Glomerular visceral epithelial cell (primary cell): ENCODE results near the gene PPP3CA.

ENCODE experiments used
- DNase-seq: peaks from one replicate; pipeline ENCODE4 v3.0.0-alpha.2; 2016; ENCODE audit errors: extremely low spot score

The PPP3CA gene

DNA sequence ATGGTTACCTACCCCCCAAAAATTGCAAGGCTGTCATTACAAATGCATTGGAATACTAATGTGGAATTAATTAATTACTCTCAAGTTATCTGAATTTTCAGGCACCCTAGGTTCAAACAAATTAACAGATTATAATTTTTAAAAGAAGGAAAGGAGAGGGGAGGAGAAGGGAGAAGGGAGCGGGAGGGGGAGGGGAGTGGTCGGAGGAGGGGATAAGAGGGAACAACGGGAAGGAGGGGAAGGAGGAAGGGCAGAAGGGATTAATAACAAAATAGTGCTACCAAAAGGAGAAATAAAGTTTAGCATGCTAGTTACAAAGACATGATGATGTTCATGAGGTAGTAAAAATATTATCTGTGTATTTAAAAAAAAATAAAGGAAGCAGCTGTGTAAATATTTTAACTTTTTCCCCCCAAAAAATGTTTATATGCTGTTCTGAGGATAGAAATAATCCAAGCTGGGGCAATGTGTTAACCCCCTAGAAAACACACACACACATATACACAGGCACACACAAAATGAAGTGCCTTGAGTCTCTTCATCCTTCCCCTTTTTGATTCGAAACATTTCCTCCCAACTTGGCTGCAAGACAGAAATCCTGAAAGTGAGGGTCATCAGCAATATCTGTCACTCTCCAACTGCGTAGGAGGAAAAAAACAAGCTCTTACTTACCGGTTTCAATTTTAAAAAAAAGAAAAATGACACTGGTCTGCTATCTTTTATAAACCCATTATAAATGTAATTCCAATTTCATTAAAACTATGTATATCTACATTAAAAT, 58.8 kb downstream of the PPP3CA start:
- DNase-seq: no peak

DNA sequence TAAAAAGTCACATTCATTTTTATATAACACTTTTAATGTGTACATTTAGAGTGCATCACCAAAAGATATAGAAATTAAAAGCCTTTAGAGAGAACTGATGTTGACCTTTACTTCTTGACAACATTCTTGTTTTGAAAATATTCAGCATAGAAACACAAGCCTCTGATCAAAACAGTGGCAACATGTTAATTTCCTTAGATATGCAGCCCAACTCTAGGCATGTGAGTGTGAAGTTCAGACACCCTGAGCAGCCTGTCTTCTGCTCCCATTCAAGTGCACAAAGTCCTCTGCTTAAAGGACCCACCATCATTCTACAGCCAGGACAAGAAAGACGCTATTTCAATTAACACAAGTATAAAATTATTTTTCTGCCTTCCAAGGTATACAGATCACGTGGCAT, 60.0 kb downstream of the PPP3CA start:
- DNase-seq: no peak

DNA sequence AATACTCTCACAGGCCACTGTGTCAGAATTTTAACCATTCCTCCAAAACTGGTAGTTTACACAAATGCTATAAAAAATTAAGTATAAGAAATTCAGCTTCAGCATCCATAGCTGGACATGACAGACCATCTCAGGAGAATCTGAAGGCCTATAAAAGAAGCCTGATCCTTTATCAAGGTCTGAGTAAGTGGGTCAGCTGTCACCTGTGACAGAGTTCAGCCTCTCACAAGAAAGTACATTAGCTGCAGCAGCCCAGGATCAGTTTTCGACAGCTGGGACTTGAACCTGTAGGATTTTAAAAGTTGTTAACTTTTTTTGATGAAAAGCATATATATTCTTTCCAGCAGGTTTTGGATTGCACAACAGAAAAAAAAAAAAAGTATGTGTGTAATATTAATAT, 60.7 kb downstream of the PPP3CA start:
- no peak for DNase-seq

DNA sequence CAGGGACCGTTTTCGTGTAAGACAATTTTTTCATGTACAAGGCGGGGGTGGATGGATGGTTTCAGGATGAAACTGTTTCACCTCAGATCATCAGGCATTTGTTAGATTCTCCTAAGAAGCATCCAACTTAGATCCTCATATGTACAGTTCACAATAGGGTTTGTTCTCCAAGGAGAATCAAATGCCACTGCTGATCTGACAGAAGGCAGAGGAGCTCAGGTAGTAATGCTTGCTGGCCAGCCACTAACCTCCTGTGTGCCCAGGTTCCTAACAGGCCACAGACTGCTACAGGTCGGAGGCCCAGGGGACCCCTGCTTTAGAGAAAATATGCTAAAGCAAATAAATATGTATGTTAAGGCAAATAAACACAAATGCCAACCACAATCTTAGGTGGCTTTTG, 61.3 kb downstream of the PPP3CA start:
- no peak for DNase-seq

DNA sequence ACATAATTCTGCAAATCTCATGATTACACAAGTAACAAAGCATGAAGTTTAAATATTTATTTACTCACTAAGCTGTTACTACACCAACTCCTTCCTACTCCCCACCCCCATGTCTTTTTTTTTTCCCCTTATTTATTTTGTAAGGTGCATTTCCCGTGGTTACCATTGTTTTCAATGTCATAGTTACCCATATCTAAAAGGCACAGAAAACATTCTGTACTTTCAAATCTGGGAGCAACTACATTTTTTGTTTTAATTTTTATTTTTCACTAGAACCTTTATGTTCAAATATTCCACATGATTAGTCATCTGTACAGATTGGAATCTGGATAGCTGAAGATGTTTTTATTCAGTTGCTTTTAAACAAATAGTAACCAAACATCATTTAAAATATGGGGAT, 62.8 kb downstream of the PPP3CA start:
- no peak for DNase-seq

DNA sequence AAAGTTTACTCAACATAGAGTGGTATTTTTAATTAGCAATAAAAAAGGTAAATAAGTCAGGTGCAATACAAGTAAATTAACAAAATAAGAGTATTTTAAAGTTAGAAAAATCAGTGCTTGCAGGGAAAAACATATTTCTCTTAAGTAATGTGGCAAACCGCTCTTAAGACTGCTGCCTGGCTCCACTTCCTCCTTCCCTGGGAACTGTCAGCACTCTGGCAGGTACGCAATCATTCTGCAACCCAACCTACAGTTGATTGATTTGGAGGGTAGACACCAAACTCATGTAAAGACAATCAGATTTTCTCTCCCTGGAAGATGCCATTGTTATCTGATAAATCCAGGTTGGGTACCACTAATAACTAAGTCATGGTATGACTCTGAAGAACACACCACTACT, 63.9 kb downstream of the PPP3CA start:
- no peak for DNase-seq

DNA sequence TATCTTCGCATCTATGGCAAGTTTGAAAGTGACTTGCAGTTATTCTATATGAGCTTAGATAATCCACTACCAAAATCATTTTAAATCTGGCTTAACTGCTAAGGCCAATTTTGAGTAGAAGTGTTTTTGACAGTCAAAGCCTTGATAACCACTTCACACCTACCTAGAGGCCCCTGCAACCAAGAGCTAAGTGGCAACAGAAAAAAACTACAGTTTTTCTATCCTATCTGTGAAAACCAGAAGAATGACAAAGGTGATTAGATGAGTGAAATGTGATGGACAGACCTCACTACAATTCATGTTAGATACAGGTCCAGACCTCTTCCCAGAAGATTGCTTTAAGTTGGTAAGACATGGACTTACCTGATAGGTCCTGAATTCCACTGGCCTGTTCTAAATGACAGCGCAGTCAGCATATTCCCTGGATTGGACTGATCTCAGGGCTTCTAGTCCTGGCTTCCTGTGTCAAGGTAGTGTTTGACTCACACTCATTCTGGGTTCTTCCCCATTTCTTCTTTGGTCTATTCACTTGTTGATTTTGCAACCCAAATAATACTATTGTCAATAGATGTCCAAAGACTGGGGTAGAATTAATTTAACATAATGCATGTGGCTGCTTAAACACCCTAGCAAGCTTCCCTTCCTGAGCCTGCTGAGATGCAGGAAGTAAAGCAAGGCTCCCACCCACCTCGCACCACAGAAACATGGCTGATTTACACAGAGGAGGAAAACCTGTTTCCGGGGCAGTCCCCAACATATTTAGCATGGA, 65.1 kb downstream of the PPP3CA start:
- no peak for DNase-seq

DNA sequence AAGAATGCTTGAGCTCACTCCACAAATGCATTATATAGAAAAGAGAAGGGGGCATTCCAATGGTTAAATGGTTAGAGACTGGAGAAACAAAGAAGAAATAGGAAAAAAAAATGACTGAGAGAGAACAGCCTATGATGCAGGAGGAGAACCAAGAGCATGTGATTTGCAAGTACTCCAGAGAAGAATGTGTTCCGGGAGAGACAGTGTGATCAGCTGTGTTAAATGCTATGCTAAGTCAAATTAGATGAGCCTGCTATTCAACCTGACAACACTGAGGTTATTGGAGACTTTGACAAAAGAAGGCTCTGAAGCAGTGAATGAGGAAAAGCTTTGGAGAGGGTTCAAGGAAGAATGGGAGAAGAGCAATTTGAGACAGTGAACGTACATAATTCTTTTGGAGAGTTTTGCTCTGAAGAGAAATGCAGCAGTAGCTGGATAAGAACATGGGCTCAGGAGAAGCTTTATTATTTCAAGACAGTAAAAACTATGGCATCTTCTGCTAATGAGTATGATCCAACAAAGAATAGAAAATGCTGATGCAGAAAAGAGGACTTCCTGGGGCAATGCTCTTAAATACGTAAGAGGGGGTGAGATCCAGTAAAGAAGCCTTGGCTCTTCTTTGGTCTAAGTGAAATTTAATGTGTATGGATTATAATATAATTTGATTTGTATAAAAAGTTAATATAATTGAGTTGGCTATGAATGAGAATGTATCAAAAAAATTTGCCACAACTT, 66.3 kb downstream of the PPP3CA start:
- no peak for DNase-seq

DNA sequence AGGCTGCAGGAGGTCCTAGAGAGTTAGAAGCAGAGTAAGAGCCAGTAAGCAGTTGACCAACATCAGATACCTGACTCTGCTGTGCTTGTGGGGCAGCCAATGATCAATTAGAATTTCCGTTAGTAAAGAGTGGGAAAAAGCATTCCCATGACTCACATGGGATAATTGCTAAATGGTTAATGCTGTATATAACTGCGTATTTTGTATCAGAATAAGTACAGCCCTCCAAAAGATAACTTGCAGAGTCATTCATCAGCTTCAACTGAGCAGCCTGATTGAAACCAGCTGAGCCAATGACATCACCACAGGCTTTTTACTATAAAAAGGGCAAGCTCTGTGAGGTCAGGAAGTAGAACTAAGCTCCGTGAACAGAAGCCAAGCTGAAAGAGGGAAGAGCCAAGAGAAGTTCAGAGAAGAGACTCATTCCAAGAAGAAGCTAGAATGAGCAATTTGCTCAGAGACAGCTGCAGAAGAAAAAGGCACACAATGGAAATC, 67.9 kb downstream of the PPP3CA start:
- DNase-seq: peak; percentile 29

DNA sequence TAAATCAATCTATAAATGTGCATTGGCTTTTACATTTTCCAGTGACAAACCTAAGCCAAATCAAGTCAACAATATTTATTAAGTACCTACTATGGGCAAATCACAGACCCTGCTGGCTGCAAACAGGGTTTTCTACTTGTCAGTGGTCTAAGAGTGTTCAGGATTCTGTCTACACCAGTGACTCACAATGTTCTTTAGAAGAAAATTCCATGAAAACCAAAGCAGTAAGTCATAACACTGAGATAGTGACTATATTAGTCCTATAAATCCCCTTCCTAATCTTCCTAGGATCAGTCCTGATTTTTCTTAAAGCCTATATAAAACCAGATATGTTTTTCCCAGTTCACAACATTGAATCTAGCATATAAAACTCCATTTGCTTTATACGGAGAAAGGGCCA, 69.7 kb downstream of the PPP3CA start:
- peak; percentile 22 for DNase-seq

DNA sequence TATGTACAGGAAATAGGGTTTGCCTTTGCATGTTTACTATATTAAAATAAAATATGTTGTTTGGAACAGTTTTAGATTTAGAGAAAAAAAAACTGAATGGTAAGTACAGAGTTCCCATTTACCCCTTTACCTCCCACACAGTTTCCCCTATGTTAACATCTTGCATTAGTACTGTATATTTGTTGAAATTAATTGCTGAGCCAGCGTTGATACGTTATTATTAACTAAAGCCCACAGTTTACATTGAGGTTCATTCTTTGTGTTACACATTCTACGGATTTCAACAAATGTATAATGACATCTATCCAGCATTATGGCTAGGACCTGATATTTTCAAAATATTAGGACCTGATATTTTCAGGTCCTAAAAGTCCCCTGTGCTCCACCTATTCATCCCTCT, 70.7 kb downstream of the PPP3CA start:
- no peak for DNase-seq

DNA sequence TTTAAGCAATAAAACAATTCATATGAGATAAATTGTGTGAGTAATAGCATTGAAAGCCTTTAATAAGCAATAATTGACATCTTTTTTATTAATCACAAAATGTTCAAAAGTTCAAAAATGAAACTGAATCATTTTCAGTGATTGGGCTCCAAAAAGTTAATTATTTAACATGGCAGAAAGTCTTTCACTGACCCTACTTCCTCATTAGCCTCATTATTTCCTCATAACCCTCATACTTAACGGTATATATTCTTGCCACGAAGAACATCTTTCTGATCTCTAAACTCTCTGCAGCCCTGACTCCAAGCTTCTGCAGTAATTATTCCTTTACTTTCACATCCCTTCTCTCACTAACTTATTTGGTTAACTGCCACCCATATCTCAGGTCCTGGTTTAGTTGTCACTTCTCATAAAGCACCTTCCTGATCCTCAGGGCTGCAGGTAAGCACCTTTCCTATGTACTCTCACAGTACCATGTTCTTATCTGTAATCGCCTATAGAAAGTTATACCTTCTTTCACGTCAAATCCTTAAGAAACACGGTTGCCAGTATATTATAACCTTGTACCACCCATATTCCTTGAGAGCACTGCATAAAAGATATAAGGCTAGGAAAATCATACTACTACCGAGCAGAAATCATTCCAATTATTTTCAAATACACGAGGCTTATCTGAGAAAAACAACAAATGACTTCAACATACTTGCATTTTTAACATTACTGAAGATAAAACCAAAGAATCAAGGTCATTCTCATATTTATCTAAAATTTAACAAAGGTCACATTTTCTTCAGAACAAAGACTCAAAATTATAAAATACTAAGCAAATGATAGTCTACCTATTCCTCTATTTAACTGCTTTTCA, 72.2 kb downstream of the PPP3CA start:
- DNase-seq: no peak

DNA sequence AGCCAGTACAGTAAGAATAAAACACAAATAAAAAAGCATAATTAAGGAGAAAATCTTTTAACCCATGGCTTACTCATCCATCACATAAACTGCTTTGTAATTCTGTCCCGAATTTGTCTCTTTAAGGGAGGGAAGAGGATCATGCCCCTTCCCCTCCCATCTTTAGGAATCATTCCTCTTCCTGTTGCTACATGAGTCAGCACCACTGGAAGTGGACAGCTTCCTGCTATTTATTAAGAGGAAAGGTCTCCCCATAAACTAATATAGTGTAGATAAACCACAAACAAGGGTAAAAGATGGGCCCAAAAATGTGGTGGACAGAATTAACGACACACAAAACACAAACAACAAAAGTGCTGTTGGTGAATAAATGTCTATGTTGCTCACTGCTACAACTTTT, 75.8 kb downstream of the PPP3CA start:
- no peak for DNase-seq

DNA sequence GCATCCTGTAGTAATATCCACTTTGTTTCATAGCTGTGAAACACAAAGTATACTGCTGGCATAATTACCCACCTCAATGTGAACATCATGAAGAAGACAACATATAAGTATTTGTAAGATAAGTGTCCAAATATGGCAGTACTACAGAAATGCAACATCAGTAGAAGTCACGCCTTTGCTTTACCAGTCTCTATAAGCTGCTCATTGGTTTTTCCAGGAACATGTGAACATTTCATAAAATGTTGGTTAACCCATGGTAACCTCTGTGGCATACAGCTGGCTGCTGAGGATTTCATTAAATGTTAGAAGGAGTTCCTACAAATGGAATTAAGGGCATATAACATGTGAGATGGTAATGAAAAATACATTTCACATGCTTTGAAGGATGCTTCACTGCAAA, 77.6 kb downstream of the PPP3CA start:
- DNase-seq: no peak

DNA sequence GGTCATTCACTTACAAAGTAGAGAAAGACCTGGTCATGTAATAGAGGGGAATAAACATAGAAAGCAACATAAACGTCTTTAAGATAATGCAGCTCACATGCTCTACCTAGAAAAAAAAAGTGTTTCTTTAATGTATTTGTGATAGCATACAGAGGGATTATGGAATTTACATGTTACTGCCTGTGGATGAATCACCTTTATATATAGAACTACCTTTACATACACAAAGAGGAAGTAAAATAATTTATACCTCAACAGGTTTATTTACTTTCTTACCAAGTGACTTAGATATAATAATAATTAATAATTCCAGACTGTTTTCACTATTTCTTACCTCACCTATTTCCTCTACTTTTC, 81.5 kb downstream of the PPP3CA start:
- DNase-seq: no peak

DNA sequence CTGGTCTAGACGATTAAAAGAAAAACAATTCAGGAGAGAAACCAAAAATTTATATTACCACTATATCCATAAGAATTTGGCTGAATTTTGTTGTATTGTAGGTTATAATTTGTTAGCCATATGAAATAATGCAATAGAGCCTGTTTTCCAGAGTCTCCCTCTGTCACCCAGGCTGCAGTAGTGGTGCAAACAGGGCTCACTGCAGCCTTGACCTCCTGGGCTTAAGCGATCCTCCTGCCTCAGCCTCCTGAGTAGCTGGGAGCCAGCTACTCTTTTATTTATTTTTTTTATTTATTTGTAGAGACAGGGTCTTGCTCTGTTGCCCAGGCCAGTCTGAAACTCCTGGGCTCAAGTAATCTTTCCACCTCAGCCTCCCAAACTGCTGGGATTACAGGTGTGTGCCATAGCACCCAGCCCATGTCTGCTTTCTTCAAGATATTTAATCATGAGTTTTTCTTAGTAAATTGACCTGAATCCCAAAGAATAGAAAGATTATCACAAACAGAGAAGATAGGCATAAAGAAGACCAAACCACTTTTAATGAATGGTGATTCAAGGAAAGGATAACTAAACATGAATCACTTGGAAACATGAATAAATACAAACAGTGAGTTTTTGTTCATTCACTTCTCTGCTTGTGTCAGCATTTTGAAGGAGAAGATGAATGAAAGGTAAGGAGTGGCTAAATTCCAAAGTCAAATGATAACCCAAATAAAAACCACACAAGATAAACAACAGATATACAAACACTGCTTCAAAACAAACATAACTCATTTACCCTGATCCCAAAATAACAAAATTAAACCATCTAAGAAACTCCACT, 82.1 kb downstream of the PPP3CA start:
- DNase-seq: no peak

DNA sequence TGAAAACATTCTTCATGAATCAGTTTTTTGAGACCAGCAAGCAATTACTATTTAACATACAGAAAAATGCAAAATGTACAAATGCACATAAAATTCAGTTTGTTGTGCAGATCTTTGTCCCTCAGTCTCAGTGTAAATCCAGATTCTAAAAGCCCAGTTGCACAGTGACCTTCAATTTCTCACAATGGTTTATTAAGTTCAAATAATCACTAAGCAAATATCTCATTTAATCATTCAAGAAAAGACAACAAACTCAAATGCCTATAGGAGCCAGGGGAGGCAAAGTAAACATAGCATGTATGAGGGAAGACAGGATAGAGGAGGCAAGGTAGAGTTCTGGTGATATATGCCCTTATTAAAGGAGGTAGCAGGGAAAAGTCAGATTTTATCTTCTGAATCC, 82.8 kb downstream of the PPP3CA start:
- DNase-seq: no peak

DNA sequence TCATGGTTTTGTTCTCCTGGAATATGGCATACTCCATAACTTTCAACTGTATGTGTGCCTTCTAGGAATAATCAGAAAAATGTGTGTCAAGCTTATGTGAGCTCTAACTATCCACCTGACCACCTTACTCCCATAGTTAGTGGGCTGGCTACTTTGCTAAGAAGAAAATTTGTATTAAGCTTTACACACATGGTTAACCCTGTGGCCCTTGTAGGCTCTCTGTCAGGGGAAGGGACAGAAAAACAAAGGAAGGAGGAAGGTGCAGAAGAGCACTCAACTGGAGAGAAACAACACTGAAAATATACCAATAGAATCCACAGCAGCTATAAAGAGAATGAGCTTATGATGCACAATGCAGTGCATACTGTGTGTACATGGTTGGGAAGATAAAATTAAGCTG, 84.6 kb downstream of the PPP3CA start:
- no peak for DNase-seq

DNA sequence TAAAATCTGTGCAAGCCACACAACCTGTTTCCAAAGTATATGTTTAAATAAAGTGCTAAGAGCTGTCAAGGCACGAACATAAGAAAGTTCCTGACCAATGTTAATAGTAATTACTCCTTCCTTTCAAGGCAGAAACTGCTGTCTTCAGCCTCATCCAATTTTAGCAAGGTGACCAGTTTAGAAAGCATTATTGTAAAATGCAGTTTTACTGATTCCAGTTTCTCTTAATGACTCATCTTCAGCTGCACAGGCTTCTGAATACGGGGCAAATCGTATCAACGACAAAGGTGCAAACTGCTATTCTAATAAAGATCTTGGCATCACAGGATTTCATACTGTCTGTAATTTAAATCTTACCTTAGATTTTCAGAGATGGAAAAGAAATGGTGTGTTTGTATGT, 87.5 kb downstream of the PPP3CA start:
- DNase-seq: no peak

DNA sequence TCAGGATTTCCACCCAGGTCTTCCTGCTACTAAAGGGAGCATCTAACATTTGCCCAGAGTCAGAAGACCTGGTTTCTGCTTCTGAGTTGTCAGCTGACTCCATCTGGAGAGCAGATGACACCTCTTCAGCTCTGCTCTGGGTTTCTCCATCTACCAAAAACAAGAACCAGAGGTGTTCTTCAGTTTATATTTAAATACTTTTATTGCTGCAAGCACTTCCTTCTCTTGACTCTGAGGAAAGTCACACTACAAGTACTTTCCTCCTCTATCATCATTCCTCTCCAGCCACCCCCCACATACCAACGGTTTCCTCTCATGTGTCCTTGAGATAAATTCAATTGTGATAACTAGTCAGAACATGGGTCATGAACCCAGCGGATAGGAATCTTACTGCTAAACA, 88.4 kb downstream of the PPP3CA start:
- DNase-seq: no peak

DNA sequence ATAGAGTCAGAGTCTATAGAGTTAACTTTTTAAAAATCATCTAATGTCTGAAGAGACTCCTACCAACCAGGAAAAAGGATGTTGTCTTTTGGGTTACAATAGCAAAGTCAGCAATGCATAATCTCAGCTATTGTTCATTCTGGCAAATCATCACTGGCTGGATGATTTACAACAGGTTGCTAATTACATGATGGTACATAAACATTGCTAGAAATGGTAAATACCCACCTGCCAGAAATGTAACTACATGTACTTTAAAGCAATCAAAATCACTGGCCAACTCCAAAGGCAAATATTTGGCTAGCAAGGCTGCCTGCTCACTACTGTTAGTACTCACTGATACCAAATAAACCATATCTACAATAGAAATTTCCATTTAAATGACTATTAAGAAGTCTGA, 91.1 kb downstream of the PPP3CA start:
- no peak for DNase-seq
